Measurements from ENCODE around the gene TRRAP.
A peak's percentile ranks its signal among the peaks of the same experiment; 100 is the strongest.

TRRAP gene

GRCh38 chr7:98833022-98833421, 45.3 kb upstream of the TRRAP start:
- TF ChIP-seq EZH2 (optimal IDR thresholded peaks at IDR 0.05; ENCODE audit: low read depth, low read length): no peak
- TF ChIP-seq, protein P1, sequence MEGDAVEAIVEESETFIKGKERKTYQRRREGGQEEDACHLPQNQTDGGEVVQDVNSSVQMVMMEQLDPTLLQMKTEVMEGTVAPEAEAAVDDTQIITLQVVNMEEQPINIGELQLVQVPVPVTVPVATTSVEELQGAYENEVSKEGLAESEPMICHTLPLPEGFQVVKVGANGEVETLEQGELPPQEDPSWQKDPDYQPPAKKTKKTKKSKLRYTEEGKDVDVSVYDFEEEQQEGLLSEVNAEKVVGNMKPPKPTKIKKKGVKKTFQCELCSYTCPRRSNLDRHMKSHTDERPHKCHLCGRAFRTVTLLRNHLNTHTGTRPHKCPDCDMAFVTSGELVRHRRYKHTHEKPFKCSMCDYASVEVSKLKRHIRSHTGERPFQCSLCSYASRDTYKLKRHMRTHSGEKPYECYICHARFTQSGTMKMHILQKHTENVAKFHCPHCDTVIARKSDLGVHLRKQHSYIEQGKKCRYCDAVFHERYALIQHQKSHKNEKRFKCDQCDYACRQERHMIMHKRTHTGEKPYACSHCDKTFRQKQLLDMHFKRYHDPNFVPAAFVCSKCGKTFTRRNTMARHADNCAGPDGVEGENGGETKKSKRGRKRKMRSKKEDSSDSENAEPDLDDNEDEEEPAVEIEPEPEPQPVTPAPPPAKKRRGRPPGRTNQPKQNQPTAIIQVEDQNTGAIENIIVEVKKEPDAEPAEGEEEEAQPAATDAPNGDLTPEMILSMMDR (IDR thresholded peaks at IDR 0.05; ENCODE audit: low read length): no peak
- no peaks in the 10 kb centered on the region for H3K4me1 ChIP-seq (ENCODE audit: low read length)
- H3K9ac ChIP-seq (ENCODE audit: low read length): no peak overlapping the region
- no peaks in the 10 kb centered on the region for H3F3A ChIP-seq (ENCODE audit: insufficient read depth, low read length)
- no peaks in the 10 kb centered on the region for H3K27me3 ChIP-seq (replicated peaks; ENCODE audit: insufficient read depth, low read length)
- H3K9me3 ChIP-seq (replicated peaks; ENCODE audit: insufficient read depth, low read length): no peaks in the 10 kb centered on the region
- no peaks in the 10 kb centered on the region for H3K36me3 ChIP-seq (replicated peaks; ENCODE audit: insufficient read depth, low read length)
- no peak overlapping the region for H2AFZ ChIP-seq (ENCODE audit: low read length)
- no peak overlapping the region for H3K4me2 ChIP-seq (ENCODE audit: low read depth, low read length)
- H3K79me2 ChIP-seq (ENCODE audit: low read length): no peaks in the 10 kb centered on the region
- H3K27ac ChIP-seq (ENCODE audit: low read length): no peak overlapping the region
- no peaks in the 10 kb centered on the region for H3K9me2 ChIP-seq (replicated peaks; ENCODE audit: insufficient read depth, low read length)
- DNase-seq: no peak
- H4K20me1 ChIP-seq (ENCODE audit: insufficient read depth, low read length): no peaks in the 10 kb centered on the region
- no peak overlapping the region for H3K4me3 ChIP-seq (ENCODE audit: low read length)

GRCh38 chr7:98834949-98835348, 43.4 kb upstream of the TRRAP start:
- Histone ChIP-seq H3K27me3 (replicated peaks; ENCODE audit: insufficient read depth, low read length) (no peaks in the 10 kb centered on the region), H3K79me2 (ENCODE audit: low read length) (no peaks in the 10 kb centered on the region), H3K4me3 (ENCODE audit: low read length) (no peak overlapping the region), H3K4me2 (ENCODE audit: low read depth, low read length) (no peak overlapping the region), H3K36me3 (replicated peaks; ENCODE audit: insufficient read depth, low read length) (no peaks in the 10 kb centered on the region), H4K20me1 (ENCODE audit: insufficient read depth, low read length) (no peaks in the 10 kb centered on the region), H2AFZ (ENCODE audit: low read length) (no peak overlapping the region), H3K27ac (ENCODE audit: low read length) (no peak overlapping the region), H3K4me1 (ENCODE audit: low read length) (no peaks in the 10 kb centered on the region), H3F3A (ENCODE audit: insufficient read depth, low read length) (no peaks in the 10 kb centered on the region), H3K9me3 (replicated peaks; ENCODE audit: insufficient read depth, low read length) (no peaks in the 10 kb centered on the region), H3K9ac (ENCODE audit: low read length) (no peak overlapping the region), H3K9me2 (replicated peaks; ENCODE audit: insufficient read depth, low read length) (no peaks in the 10 kb centered on the region)
- TF ChIP-seq, protein P1 (IDR thresholded peaks at IDR 0.05; ENCODE audit: low read length): no peak
- TF ChIP-seq EZH2phosphoT487 (IDR thresholded peaks at IDR 0.05; ENCODE audit: low read length): no peak
- no peak for DNase-seq

DNA sequence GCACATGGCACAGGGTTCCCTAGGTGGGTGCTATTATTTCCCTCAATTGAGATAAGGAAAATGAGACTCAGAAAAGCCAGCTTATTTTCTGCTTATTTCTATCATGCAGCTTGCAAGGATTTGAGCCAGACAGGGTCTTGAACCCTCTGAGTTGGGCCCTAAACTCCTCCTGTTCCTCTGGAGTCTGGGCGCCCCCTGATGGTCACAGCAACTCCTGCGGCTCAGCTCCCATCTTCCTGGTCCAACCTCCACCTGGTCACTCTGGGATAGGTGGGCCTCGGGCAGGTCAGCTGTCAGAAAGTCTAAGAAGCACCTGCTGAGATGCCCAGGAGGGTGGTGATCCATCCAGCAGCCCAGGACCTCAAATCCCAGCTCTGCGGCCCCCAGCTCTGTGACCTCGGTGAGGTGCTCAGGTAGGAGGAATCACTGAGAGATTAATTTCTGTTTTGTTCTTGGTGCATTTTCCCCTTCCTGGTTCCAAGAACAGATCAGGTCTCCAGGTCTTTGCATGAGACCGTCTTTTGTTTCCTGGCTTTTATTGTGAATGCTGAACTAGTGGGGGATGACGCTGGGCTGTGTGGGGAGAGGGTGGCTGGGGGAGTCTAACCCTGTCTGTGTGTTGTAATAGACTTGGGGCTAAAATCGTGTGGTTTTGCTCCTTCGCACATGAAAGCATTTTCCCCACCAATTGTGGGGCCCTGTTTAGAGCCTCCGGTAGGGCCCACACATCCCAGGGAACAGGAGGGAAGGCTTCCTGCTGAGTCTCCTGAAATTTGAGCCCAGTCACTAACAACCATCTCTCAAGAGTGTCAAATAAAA, 41.3 kb upstream of the TRRAP start:
- no peak overlapping the region for H3K9ac ChIP-seq (ENCODE audit: low read length)
- H2AFZ ChIP-seq (ENCODE audit: low read length): no peak overlapping the region
- H3K4me2 ChIP-seq (ENCODE audit: low read depth, low read length): no peak overlapping the region
- no peaks in the 10 kb centered on the region for H3K36me3 ChIP-seq (replicated peaks; ENCODE audit: insufficient read depth, low read length)
- no peaks in the 10 kb centered on the region for H3F3A ChIP-seq (ENCODE audit: insufficient read depth, low read length)
- no peaks in the 10 kb centered on the region for H3K9me3 ChIP-seq (replicated peaks; ENCODE audit: insufficient read depth, low read length)
- no peaks in the 10 kb centered on the region for H3K4me1 ChIP-seq (ENCODE audit: low read length)
- no peak overlapping the region for H3K4me3 ChIP-seq (ENCODE audit: low read length)
- H3K27me3 ChIP-seq (replicated peaks; ENCODE audit: insufficient read depth, low read length): peaks cover 3% of the 10 kb centered on the region; the same call in 1 of the 2 replicates
- TF ChIP-seq EZH2 (optimal IDR thresholded peaks at IDR 0.05; ENCODE audit: low read depth, low read length) (no peak), EZH2phosphoT487 (IDR thresholded peaks at IDR 0.05; ENCODE audit: low read length) (no peak)
- TF ChIP-seq, protein P1 (IDR thresholded peaks at IDR 0.05; ENCODE audit: low read length): peak; percentile 68
- DNase-seq: peak; percentile 28
- H4K20me1 ChIP-seq (ENCODE audit: insufficient read depth, low read length): no peaks in the 10 kb centered on the region
- H3K27ac ChIP-seq (ENCODE audit: low read length): no peak overlapping the region
- no peaks in the 10 kb centered on the region for H3K79me2 ChIP-seq (ENCODE audit: low read length)
- no peaks in the 10 kb centered on the region for H3K9me2 ChIP-seq (replicated peaks; ENCODE audit: insufficient read depth, low read length)

Measured in MM.1S (cell line).